NCI-H146 (cell line): ENCODE data around the gene RNF5.
"Not testable (repeated sequence)": the region's sequence is repeated elsewhere in the genome, so short reads cannot be mapped to it uniquely, and the experiment has no call there.

Experiments
- DNase-seq: peaks from one replicate; lab custom pipeline; 2025; lab: John Stamatoyannopoulos, UW

The RNF5 gene

GRCh38 chr6:32210191-32210601 lies 32.0 kb downstream of the RNF5 start:
- DNase-seq = no peak

GRCh38 chr6:32211432-32211831 lies 33.2 kb downstream of the RNF5 start:
- not testable (repeated sequence) for DNase-seq

- DNase-seq = no peak
Measured at GRCh38 chr6:32212076-32212760, 34.0 kb downstream of the RNF5 start.

- no peak for DNase-seq
Measured at GRCh38 chr6:32213649-32214048, 35.4 kb downstream of the RNF5 start.

- DNase-seq = no peak
Measured at GRCh38 chr6:32214126-32214525, 35.9 kb downstream of the RNF5 start.

- no peak for DNase-seq
Measured at GRCh38 chr6:32215617-32216016, 37.4 kb downstream of the RNF5 start.

GRCh38 chr6:32216285-32216684 lies 38.1 kb downstream of the RNF5 start:
- no peak for DNase-seq

- DNase-seq = peak; percentile 46
Measured at GRCh38 chr6:32216998-32217397, 38.8 kb downstream of the RNF5 start.

- no peak for DNase-seq
Measured at GRCh38 chr6:32218167-32218566, 40.0 kb downstream of the RNF5 start.

GRCh38 chr6:32220021-32220420 lies 41.8 kb downstream of the RNF5 start:
- DNase-seq = no peak

- DNase-seq = no peak
Measured at GRCh38 chr6:32222333-32223230, 44.4 kb downstream of the RNF5 start.

- no peak for DNase-seq
Measured at GRCh38 chr6:32223258-32224235, 45.3 kb downstream of the RNF5 start, which contains the start of gene NOTCH4. Gene NOTCH4 (minus strand): TSS chr6:32224067. CDS start chr6:32223928, 139 bp downstream.

- DNase-seq = no peak
Measured at GRCh38 chr6:32224696-32225095, 46.5 kb downstream of the RNF5 start.

- DNase-seq = no peak
Measured at GRCh38 chr6:32226434-32226833, 48.2 kb downstream of the RNF5 start.
